ENCODE measurements around the gene SAMD4A. TPM values are rescaled to one million over a fixed set of nuclear protein-coding genes. Genes with fewer than 3 reads are reported as not detected.
A peak's percentile ranks its signal among the peaks of the same experiment; 100 is the strongest.

Gene SAMD4A
- total RNA-seq, 4 donors from 2014 or later = 17.0 to 39.6 (median 21.3) TPM

DNA sequence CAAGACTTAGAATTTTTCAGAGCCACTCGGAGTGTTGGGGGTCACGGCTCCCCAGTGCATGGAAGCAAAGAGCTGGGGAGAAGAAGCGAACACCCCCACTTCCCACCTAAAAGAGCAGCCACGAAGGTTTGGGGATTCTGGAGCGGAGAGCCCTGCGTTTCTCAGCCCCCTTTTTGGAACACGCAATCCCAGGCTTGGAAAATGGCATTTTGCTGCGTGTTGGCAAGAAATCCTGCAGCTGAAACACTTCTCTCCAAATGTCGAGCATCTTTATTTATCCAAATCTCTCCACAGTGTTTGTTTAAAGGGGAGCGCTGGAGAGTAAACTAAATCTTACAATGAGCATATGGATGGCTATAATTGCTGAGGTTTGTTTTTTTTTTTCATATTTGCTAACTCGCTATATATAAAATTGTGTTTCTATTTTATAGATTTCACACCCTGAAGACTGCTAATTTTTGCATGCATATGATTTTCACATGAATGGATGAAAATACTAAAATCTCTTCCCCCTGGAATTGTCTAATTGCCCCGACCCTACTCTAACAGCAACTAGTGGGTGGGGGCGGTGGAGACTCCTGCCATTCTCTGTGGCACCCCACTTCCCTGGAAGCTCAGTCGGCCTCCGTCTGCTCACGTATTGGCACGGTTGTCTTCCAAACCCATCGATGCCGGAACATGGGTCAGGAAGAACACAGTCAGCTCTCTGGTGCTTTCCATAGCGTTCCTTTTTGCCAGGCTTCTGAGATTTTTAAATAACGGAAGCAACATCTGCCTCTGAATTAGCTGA lies 215.2 kb downstream of the SAMD4A start:
- Histone ChIP-seq H3K4me3 (no peak overlapping the region), H3K9me3 (no peaks in the 10 kb centered on the region), H3K27me3 (no peaks in the 10 kb centered on the region), H3K4me1 (peaks cover 0 to 6% (median 0%) of the 10 kb centered on the region in 4 donors), H3K27ac (peak overlapping the region in 1 of 4 donors; percentile 6), H3K36me3 (peaks cover 0 to 15% (median 0%) of the 10 kb centered on the region in 3 donors)
- DNase-seq = peak in 1 of 3 donors; percentile 17
- TF ChIP-seq POLR2A (IDR thresholded peaks at IDR 0.05) = no peak
- TF ChIP-seq, protein P1, sequence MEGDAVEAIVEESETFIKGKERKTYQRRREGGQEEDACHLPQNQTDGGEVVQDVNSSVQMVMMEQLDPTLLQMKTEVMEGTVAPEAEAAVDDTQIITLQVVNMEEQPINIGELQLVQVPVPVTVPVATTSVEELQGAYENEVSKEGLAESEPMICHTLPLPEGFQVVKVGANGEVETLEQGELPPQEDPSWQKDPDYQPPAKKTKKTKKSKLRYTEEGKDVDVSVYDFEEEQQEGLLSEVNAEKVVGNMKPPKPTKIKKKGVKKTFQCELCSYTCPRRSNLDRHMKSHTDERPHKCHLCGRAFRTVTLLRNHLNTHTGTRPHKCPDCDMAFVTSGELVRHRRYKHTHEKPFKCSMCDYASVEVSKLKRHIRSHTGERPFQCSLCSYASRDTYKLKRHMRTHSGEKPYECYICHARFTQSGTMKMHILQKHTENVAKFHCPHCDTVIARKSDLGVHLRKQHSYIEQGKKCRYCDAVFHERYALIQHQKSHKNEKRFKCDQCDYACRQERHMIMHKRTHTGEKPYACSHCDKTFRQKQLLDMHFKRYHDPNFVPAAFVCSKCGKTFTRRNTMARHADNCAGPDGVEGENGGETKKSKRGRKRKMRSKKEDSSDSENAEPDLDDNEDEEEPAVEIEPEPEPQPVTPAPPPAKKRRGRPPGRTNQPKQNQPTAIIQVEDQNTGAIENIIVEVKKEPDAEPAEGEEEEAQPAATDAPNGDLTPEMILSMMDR (IDR thresholded peaks at IDR 0.05) = no peak

DNA sequence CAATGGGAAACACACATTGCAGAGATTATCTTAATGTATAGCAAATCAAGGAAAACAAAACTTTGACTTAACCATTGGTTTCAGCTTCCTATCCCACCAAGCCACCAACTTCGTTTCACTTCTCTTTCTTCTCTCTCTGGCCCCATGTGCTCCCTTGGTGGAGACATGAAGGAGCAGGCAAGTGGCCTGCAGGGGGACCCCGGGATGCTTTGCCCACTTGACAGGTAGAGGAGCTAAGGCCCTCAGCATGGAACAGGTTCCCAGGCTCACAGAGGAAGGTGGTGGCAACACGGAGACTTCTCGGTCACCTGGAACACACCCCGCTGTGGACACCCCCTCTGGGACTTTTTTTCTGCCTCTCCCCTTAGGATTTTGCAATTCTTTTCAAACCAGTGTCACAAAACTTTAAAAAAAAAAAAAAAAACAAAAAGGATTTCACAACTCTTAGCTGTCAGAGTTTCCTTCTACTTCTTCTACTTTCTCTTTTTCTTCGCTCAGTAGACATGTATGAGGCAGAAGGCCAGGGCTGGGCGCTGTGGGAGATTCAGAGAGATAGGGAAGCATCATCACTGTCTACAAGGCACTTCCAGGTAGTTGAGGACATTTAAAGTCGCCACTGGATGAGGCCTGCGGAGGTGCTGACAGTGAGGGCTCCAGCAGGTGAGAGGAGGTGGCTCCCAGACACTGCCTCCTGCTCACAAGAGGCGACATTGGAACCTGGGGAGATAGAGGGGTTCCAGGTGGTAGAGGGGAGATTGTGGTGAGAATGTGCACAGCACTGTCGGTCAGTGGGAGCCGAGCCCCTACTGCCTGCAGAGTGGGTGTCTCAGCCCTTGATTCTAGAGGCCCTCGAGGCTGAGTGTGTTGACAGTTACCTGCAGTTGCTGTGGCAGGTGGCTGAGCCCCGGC lies 216.1 kb downstream of the SAMD4A start:
- TF ChIP-seq POLR2A (IDR thresholded peaks at IDR 0.05) = no peak
- TF ChIP-seq, protein P1 (IDR thresholded peaks at IDR 0.05) = peak in 2 of 6 experiments; percentile 12 to 30
- Histone ChIP-seq H3K9me3 (no peaks in the 10 kb centered on the region), H3K36me3 (peaks cover 0 to 11% (median 0%) of the 10 kb centered on the region in 3 donors), H3K4me3 (no peak overlapping the region), H3K27me3 (no peaks in the 10 kb centered on the region), H3K4me1 (peaks cover 0 to 6% (median 0%) of the 10 kb centered on the region in 4 donors), H3K27ac (peak overlapping the region in 1 of 4 donors; percentile 6)
- DNase-seq = peak in 2 of 3 donors; percentile 65 to 73

DNA sequence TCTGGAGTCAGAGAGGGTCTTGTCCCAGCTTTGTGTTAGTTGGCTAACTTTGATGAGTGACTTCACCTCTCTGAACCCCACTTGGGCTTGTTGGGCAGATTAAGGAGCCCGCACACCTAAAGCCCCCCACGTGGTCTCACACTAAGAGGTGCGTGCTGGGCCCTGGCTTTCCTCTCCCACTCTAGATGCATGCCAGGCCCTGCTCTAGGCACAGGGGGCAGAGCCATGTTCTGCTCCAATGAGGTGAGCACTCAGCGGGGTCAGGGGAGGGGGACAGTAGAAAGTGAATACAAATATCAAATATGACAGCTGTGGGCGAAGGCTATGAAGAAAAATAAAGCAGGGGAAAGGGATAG lies 216.7 kb downstream of the SAMD4A start:
- H3K9me3 ChIP-seq = no peaks in the 10 kb centered on the region
- DNase-seq = no peak
- TF ChIP-seq, protein P1 (IDR thresholded peaks at IDR 0.05) = no peak
- TF ChIP-seq POLR2A (IDR thresholded peaks at IDR 0.05) = no peak
- no peaks in the 10 kb centered on the region for H3K27me3 ChIP-seq
- H3K4me1 ChIP-seq = peaks cover 0 to 6% (median 0%) of the 10 kb centered on the region in 4 donors
- H3K4me3 ChIP-seq = no peak overlapping the region
- peaks cover 0 to 11% (median 0%) of the 10 kb centered on the region in 3 donors for H3K36me3 ChIP-seq
- no peak overlapping the region for H3K27ac ChIP-seq

DNA sequence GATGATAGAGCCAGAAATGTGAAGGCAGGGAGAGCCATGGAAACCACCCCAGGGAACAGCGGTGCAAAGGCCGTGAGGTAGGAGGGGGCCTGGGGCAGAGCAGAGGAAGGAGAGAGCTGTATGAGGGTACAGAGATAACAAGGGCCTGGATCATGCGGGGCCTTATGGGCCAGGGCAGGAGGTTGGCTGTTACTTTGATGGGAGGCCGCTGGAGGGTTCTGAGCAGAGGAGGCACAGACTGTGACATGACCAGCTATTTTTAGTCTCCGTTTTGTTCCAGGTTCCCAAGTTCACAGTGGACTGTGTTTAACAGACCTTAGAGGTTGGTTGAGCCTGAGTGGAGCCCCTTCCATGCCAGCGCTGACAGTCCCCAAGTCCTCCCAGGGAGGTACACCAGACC lies 217.1 kb downstream of the SAMD4A start:
- TF ChIP-seq, protein P1 (IDR thresholded peaks at IDR 0.05) = no peak
- TF ChIP-seq POLR2A (IDR thresholded peaks at IDR 0.05) = no peak
- H3K27ac ChIP-seq = no peak overlapping the region
- H3K4me1 ChIP-seq = peaks cover 0 to 6% (median 0%) of the 10 kb centered on the region in 4 donors
- H3K36me3 ChIP-seq = peaks cover 0 to 11% (median 0%) of the 10 kb centered on the region in 3 donors
- DNase-seq = no peak
- H3K9me3 ChIP-seq = no peaks in the 10 kb centered on the region
- H3K27me3 ChIP-seq = no peaks in the 10 kb centered on the region
- H3K4me3 ChIP-seq = no peak overlapping the region

DNA sequence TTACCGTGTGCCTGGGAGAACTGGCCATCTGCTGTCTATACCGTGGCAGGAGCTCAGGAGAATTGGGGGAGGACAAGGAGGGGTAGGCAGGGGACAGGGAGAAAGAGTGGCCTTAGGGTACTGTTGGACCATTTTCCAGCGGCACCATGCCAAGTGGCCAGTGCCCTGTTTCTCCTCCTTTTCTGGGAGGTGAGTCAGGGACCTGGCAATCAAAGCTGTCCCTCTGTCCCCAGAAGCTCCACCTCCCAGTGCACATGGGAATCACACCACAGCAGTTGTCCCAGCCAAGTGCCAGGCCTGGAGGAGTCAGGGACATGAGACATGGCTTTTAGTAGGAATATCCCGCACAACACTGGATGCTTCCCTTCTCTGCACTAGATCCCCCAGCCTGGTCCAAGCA lies 217.7 kb downstream of the SAMD4A start:
- peaks cover 0 to 6% (median 0%) of the 10 kb centered on the region in 4 donors for H3K4me1 ChIP-seq
- peaks cover 0 to 17% (median 0%) of the 10 kb centered on the region in 3 donors for H3K36me3 ChIP-seq
- no peak for DNase-seq
- no peak overlapping the region for H3K4me3 ChIP-seq
- TF ChIP-seq, protein P1 (IDR thresholded peaks at IDR 0.05) = no peak
- TF ChIP-seq POLR2A (IDR thresholded peaks at IDR 0.05) = no peak
- no peaks in the 10 kb centered on the region for H3K27me3 ChIP-seq
- no peak overlapping the region for H3K27ac ChIP-seq
- no peaks in the 10 kb centered on the region for H3K9me3 ChIP-seq
